Pons (tissue), 1 donor: Measurements from ENCODE around the gene CPTP.

Experiments
- DNase-seq: peaks from one replicate; pipeline ENCODE4 v3.0.0-alpha.2; 2016; ENCODE audit warnings: low spot score

Gene CPTP

DNA sequence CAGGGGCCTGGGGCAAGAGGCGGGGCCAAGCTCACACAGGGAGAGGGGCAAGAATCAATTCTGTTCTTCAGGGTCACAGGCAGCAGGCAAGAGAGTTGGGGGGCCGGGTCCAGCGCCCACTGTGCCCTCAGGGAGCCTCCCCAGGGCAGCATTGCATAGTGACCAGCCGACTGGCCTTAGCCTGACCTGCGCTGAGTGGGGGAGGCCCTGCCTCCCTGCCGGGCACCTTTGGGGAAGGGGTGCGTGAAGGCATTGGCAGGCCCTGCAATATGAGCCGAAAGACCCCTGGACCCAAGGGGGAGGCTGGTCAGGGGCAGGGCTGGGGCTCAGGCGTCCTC, 32.2 kb upstream of the CPTP start:
- no peak for DNase-seq

DNA sequence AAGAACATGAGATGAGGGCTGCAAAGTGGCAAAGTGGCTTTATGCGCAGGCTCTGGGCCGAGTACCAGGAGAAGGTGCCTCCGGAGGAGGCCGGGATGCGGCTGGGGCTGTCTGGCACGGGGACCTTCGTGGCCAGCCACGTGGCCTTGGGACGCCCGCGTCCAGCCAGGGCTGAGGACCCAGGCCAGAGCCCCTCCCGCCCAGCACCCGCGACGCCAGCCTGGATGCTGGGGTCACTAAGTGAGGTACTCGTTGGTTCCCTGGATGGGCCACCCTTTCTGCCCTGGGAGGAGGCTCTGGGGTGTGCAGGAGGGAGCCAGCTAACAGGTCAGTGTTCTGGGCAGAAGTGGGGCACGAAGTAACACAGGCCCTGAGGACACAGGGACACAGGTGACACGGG, 31.8 kb upstream of the CPTP start:
- no peak for DNase-seq

DNA sequence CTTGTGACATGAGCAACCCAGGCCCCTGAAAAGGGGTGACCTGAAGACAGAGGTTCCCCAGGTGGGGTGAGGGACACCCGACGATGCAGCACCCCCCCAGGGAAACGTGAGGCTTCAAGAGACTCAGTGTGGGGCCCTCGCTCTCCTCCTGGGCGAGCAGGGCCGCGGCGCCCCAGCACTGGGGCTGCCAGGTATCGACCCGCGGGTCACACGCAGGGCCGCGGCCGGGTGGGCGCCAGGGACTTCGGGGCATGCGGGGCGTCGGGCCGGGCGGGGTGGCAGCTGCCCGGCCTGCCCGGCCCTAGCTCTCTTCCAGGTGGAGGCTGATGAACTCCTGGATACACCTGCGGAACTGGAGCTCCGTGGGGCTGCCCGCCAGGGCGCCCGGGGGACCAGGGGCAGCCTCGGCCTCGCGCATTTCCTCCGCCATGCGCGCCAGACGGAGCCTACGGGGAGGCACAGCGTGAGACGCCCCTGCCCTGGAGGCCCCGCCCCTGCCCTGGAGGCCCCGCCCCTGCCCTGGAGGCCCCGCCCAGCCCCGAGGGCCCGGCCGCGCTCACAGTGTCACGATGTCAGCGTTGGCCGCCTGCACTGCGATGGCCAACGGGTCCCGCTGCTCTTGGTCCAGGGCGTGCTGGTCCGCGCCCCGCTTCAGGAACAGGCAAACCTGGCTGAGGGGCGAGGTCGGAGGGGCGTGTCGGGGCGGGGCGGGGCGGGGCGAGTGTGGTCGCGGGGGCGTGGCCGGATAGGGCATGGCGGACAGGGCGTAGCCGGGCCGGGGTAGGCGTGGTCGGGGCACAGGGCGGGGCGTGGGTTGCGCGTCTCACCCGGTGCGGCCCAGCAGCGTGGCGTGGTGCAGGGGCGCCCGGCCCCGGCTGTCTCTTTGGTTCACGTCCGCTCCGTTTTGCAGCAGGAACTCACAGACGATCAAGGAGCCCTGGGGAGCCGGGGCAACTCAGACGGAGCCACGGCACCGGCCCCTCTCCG, 31.0 kb upstream of the CPTP start:
- DNase-seq = no peak

DNA sequence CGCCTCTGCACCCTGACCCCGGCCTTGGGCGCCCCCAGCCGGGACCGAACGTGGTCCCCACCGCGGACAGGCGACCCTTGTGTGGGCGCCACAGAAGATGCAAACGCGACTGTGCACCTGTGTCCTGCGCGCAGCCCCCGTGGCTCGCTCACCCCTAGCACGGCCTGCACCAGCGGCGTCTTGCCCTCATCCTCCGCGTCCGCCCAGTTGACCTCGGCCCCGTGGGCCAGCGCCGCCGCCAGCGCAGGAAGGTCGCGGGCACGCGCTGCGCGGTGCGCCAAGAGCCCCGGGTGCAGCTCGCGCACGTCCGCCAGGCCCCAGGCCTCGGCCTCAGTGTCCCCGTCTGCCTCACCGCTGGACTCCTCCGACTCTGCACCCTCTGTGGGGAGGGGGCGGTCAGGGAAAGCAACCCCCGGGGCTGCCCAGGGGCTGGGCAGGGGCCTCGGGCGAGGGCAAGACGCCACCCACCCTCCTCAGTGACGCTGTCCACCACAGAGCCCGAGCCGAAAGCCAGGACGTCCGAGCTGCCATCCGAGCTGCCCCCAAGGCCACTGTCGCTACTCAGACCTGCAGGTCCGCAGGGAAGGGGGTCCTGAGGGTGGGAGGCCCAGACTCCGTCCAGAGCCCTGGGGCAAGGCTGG, 30.2 kb upstream of the CPTP start:
- DNase-seq = no peak

DNA sequence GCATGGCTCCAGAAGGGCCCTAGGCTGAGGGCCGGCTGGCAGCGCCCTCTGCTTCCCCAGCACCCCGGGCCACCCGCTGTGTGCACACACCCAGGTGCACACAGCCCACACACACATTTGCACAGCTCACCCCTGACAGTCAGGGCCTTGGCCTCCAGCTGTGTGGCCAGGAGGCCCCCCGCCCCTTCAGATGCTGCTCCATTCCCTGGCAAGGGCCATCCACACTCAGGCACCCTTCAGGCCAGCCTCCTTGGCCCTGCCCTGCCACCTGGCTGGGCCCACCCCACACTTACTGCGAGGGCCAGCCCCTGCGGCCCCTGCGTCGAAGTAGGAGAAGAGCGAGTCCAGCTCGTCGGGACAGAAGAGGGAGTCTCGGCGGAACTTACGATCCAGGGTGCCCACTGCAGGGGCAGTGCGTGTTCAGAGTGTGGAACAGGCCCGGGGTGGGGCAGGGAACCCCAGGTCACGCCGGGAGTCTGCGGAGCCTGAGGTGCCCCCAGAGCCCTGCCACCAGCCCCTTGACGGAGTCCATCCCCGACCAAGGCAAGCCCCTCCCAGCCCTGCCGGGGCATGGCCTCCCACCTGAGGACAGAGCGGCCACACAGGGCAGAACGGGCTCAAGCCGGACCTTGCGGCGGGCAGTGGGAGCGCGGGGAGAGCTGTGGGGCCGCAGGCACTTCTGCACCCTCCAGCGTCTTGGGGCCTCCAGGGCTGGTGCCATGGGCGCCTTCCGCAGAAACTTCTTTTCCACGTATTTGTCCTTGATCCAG, 29.3 kb upstream of the CPTP start:
- DNase-seq = no peak

DNA sequence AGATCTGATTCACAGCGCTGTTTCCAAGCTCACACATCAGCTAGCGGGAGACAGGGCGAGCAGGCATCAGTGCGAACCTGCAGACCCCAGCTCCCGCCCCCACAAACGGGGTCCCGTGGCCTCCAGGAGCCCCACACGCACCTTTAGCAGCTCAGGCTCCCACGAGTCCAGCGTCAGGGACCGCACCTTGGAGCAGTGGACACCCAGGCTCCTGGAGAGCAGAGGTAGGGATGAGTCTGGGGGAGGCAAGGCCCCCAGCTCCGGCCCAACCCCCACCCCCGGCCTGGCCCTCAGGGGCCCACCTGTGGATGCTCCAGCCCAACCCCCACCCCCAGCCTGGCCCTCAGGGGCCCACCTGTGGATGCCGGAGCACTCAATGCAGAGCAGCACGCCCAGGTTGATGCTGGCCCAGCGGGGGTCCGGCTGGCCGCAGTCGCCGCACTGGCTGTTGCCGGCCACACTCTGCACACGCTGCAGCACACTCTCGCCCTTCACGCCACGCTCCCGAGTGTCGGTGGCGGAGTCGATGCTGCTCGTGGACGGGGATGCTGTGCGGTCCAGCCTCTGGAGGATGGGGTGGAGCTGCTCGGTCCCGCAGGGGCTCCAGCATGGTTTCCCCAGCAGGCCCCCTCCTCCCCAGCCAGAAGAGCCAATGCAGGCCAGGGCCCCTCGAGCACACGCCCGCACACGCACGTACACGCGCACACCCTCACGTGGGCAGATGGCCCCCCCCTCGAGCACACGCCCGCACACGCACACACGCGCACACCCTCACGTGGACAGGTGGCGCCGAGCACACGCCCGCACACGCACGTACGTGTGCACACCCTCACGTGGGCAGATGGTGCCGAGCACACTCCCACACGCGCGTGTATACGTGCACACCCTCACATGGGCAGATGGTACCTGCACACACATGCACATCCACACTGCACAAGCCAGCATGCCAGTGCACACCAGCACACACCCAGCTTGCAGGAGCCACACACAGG, 28.2 kb upstream of the CPTP start:
- DNase-seq = no peak

DNA sequence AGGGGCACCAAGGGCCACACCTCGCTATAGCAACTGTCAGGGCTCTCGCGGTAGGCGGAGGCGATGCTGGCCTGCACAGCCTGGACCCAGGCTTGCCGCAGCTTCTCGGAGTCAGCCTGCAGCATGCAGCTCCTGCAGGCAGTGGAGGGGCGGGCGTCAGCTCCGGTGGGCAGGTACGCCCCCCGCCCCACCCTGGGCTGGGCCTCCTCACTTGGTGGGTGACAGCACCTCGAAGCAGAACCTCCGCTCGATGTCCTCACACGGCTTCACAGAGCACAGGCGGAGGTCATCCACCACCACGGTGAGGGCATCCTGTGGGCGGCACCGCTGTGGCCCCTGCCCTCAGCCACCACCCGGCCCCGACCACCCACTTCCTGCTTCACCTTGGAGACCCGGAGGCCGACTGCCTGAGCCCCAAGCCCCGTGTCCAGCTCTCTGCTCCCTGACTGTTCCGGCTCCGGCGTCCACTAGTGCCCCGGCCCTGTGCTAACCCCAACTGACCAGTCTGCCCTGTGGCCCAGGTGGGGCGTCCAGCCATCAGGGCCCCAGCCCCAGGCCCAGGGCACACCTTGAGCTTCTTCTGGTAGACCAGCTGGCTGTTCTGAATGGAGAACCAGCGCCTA, 26.7 kb upstream of the CPTP start:
- no peak for DNase-seq

DNA sequence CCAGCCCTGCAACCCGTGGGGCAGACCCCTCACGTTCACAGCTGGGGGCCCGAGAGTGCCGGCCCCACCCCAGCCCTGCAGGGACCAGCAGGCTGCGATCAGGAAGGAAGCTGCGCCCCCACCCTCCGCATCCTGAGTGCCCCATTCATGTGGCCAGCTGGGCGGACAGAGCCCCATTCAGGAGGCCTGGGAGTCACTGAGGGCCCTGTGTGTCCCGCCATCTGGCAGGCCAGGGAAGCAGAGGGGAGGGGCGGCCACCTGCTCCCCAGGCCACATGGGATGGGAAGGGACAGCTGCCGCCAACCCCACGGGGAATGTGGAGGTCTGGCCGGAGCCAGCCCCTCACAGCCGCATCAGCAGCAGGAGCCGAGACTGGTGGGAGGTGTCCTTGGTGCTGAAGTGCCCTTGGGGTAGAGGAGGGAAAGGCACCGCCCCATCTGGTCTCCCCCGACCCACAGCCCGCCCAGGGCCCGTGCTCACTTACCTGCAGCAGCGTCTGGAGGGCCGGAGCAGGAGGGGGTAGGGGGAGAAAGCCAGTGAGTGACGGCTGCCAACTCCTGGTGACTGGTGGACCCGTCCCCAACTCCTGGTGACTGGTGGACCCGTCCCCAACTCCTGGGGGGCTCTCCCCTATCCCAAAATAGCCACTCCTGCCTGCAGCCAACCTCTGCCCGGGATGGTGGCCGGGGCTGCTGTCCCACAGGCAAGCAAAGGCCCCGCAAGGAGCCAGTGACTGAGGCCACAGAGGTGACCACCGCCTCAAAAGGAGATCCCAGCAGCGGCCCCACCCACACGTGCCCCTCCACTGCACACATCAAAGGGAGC, 25.5 kb upstream of the CPTP start:
- peak; percentile 95 for DNase-seq

DNA sequence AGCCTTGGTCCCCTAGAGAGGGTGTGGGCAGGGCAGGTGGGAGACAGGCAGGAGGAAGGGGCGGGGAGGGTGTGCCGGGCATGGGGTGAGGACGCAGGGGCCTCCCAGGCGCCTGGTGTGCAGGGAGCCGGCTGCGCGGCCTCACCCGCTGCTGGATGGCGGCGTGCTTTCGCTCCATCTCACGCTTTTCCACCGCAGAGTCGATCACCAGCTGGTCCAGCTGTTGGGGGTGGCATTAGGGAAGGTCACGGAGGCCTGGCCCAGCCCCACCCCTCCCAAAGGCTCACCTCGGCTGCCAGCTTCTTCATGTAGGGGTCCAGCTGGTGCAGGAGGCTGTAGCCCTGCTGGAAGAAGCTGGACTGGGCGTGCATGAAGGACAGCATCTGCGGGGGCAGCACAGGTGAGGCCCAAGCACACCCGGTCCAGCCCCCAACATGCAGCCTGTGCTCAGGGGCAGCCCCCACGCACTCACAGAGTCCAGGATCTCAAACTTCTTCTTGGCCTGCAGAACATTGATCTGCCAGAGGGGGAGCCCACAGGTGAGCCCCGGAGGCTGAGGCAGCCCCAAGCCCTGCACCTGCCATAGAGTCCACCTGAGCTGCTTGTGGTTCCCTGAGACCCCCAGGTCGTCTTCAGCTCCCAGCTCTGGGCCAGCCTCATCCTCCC, 24.8 kb upstream of the CPTP start:
- no peak for DNase-seq

DNA sequence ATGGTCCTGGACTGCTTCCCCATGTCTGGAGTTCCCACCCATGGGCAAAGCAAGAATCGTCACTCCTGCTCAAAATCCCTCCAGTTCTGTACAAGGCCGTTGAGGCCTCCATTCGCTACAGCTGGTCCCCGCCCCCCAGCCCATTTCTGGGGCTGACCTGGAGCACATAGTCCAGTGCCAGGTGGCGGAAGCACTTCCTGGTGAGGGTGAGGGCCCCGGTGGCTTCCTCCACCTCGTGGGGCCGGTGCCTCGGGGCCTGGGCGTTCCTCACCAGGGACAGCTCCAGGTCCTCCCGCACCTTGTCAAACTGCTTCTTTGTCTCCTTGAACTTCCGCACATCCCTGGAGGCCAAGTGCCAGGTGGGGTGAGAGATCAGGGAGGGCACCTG, 24.3 kb upstream of the CPTP start:
- no peak for DNase-seq

DNA sequence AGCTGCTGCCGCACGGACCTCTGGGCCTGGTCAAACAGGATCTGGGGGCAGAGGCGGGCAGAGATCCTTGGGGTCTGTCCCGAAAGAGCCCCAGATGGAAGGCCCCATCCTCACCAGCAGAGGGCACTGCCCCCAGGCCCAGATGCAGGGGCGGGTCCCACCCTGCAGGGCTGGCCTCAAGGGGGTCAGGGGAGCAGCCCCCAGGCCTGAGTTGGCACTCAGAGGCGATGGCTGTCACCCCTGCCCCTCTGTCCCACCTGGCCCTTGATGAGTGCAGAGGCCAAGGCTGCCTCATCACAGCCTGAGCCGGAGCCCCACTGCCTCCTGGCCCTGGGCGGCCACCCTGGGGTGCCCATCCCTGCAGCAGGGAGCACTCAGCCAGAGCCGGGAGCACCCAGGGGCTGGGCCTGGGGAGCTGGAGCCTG, 22.6 kb upstream of the CPTP start:
- DNase-seq = no peak

DNA sequence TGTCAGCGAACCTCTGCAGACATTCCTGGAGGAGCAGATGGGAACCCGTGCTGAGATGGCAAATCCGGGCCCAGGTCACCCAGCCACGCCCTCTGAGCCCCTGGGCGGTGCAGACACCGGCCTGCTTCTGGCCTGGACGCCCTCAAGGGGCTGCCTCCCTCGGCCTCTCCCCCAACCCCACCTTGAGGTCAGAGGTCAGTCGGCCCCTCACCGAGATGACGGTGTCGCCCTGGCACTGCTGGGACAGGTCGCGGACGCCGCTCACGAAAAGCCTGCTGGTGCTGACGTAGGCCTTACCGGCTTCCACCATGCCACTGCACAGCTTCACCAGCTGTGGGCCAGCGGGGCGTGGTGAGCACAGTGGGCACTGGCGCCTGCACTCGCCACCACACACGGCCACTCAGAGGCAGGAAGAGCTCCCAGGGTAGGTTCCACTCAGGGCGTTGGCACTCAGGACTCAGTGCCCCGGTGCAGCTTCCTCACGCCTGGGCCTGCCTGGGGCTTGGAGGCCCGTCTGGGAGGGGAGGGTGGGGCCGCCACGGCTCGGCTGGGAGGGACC, 21.6 kb upstream of the CPTP start:
- no peak for DNase-seq

DNA sequence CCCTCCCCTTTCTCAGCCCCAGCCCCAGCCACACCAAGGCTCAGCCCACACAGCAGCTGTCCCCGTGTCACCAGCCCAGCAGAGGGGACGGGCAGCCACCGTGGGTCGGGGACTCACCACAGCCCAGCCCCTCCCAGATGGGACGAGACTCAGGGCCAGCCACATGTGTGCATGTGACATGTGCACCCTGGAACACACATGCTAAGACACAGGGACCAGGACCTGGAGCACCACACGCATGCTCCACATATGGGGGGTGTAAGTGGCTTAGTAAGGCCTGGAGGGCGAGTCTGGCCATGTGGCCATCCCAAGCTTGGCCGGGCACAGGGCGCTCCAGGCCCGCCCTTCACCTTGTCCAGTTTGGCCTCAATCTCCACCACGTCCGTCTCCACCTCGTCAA, 20.9 kb upstream of the CPTP start:
- DNase-seq = no peak

DNA sequence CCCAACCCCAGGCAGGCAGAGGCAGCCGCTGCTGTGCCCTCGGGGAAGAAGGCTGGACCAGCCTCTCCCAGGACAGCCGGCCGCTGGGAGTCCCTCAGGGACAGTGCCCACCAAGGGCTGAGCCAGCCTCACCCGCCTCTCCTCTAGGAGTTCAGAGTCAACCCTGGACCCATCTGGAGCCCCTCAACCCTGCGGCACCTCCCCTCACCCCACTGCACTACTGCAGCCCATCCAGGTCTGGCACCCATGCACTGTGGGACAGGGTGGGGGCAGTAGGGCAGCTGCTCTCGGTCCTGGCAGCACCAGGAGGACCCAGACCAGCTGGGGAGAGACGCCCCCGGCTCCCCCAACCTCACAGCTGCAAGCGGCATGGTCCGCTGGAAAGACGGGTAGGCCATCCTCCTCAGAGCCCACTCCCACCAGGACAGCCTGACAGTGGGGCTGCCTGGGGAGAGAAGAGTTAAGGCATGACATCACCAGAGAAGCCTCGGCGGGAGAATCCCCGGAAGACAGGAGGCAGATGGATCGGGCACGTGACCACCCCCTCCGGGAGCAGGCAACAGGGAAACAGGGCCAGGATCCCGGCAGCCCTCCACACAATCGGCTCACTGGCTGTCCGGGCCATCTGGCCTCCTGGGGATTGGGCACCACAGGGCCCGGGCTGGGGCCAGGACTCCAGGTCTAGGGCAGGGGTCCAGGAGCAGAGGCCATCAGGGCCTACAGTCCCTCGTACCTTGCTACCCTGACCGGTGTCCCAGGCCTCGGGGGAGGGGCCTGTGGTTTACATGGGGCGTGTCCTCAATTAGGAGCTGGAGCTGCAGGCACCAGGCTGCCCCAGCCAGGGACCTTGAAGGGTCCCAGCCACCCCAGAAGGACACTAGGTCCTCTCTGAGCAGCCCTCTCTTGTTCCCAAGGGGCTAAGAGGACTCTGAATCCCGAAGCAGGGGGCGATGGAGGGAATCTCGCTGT, 20.0 kb upstream of the CPTP start:
- DNase-seq = peak; percentile 92

DNA sequence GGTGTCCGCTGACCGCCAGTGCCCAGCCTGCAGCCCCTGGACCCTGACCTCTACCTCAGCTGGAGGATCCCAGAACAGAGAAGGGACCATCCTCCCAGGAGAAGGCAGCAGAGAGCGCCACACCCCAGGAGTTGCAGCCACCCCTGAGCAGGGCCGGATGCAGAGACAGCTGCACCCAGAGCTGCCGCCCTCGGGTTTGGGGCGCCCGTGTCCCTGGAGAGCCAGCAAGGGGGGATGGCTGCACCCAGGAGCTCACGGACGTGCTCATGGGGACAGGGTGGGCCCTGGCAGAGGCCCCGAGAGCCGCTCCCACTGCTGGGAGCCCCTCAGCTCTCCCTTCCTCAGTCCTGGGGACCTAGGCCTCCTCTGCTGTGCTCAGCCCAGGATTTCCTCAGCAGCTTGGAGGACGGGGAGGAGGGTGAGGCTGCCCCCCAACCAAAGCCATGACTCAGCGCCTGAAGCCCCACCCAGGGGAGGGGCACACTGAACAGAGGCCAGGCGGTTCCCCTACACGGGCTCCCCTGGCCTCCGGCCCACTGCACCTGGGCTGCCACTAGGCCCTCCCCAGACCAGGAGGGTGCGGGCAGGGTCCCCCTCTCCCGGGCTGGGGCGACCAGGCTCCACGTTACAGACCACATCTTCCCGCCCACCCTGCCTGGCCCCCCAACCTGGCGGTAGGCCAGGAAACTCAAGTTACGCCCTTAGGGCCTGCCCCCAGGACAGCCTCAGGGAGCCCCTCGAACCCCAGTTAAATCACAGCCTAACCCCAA, 19.1 kb upstream of the CPTP start:
- peak; percentile 42 for DNase-seq

DNA sequence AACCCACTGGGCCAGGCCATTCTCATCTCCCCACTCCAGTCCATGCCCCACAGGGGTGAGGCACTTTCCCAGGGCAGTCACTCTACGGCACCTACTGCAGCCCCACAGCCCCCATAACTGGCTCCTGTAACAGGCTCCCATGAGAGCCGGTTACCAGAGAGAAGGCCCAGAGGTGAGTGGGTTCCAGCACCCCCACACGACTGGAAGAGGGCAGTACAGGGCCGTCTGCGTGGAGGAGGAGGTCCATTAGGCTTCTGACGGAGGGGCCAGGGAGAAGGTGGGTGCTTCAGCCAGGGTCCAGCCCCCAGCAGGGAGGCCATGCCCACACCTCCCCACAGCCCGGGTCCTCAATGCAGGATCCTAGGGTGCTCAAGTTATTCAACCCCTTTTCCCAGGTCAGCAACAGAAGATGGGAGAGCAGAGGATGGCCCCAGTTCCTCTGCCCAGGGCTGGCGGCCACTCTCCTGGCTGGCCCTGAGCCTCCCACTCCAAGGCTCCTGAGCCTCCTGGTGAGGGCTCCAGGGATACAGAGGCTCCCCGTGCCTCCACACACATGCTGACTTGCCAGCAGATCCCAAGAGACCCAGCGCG, 18.4 kb upstream of the CPTP start:
- no peak for DNase-seq
